Kidney (tissue), 14 donors: ENCODE results near the gene ZNF606. TPM values are rescaled to one million over a fixed set of nuclear protein-coding genes. Genes with fewer than 3 reads are reported as not detected.

ENCODE experiments used
- DNase-seq, 5 donors: peaks; one replicate each; pipeline ENCODE4 v3.0.0-alpha.2; 2013 to 2020
- FAIRE-seq: peaks from 2 replicates; lab custom pipeline; 2012; peaks lifted over from hg19 to GRCh38; lab: Jason Lieb, UNC
- H3K27ac ChIP-seq, 2 donors: one replicate each; pipeline ENCODE4 v1.7.0; 2013; ENCODE audit warnings: low read depth in 2 of 2, low read length in 2 of 2, inconsistent platforms in 1 of 2
- H3K27me3 ChIP-seq: one replicate; pipeline ENCODE4 v1.7.1; 2013; ENCODE audit warnings: low read length, inconsistent platforms; ENCODE audit not compliant: control insufficient read depth, insufficient read depth
- H3K36me3 ChIP-seq, 3 donors: one replicate each; pipeline versions ENCODE4 v1.7.0 to v1.7.1; 2013; ENCODE audit warnings: low read length in 3 of 3, control low read depth in 1 of 3, inconsistent platforms in 1 of 3; ENCODE audit not compliant: insufficient read depth in 3 of 3, control insufficient read depth in 2 of 3
- H3K4me1 ChIP-seq, 3 donors: one replicate each; pipeline versions ENCODE4 v1.7.0 to v1.7.1; 2013; ENCODE audit warnings: low read length in 3 of 3, inconsistent platforms in 1 of 3, low read depth in 1 of 3; ENCODE audit not compliant: control insufficient read depth in 2 of 3, insufficient read depth in 2 of 3
- H3K4me3 ChIP-seq, 3 donors: one replicate each; pipeline versions ENCODE4 v1.7.0 to v1.8.1; 2013; ENCODE audit warnings: low read length in 3 of 3, control low read depth in 1 of 3, inconsistent platforms in 1 of 3
- H3K9ac ChIP-seq, 3 donors: one replicate each; pipeline versions ENCODE4 v1.7.0 to v1.7.1; 2013; ENCODE audit warnings: low read length in 3 of 3, control low read depth in 1 of 3, inconsistent platforms in 1 of 3
- H3K9me3 ChIP-seq, 3 donors: one replicate each; pipeline versions ENCODE4 v1.7.0 to v1.7.1; 2013; ENCODE audit warnings: low read length in 3 of 3, control low read depth in 1 of 3, inconsistent platforms in 1 of 3; ENCODE audit not compliant: control insufficient read depth in 2 of 3, insufficient read depth in 1 of 3
- intact Hi-C: fragments of 100-400 bp; cut with DNase I; formaldehyde crosslinking; loops from one replicate; pipeline ENCODE4 v1.11.1; 2022
- polyA plus RNA-seq: library from polyadenylated mRNA; stranded (reverse); fragments of 350-450 nt; fragmentation: Illumina TruSeq; extraction: RNeasy Lipid Tissue Mini Kit (QIAGEN cat#74804); gene quantifications from one replicate; pipeline ENCODE4 v1.2.3, GENCODE V29; 2014; ENCODE audit warnings: low read depth, low replicate concordance; ENCODE audit not compliant: insufficient read depth
- total RNA-seq: library from RNA; stranded (reverse); fragmentation: NEBNext Ultra II Directional; extraction: Animal tissue kit (Norgen Biotek cat#: 25700); gene quantifications from one replicate; pipeline ENCODE4 v1.2.1, GENCODE V29; 2021
- TF ChIP-seq, protein P1 (sequence below): IDR thresholded peaks from 3 replicates; pipeline ENCODE4 v1.5.1; 2012; ENCODE audit warnings: mild to moderate bottlenecking, moderate library complexity, borderline replicate concordance; ENCODE audit not compliant: insufficient read depth; ENCODE audit errors: extremely low read depth
- donor health status: control.
- donor health status: control.
- donor health status: control.
- donor health status: control.
- donor health status: control.
- donor health status: DM: yes; HTN: yes; CAD: no.
- donor health status: Normal renal cell carcinoma (clear cell type).

ZNF606 gene
- total and polyA plus RNA-seq, 2 donors from 2014 or later, result 7.2 to 23.0 TPM

DNA sequence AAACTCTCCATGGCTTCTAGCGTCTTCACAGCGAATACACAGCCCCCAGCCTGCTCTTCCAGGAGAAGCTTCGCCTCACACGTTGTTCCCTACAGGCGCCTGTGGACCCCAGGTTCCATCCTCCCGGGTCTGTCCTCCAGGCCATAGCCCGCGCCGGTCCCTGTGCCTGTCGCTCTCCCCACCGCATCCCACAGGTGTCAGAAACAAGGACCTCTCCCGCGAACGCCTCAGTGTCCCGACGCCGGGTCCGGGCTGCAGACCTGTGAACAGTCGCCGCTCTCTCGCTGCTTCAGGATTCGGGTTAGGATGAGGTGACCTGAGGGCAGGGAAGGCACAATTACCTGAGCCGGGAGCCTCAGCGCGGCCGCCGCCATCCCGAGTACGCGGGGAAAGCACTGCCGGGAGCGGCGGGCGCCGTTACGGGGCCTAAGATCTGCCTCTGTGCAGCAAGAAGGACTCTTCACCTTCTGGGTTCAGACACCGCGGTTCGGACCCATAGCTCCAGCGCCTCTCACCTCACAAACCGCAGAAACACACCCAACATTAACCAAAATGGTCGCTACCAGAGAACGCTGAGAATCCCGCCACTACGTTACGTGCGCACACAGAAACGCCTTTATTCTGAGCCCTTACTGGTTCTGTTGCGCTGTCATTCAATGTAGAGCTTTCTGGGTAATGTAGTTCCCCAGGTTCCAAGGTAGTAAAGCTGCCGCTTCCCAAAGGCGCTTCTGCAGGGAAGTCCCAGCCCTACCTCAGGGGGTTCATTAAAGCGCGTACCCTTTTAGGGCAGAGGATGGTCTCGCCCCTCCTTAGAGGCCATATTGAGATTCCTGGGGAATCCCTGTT, 67.6 kb downstream of the ZNF606 start, which contains the start of gene ZNF418:
Gene ZNF418, minus strand, starts transcription at position 583 of the 846 bp plus-strand sequence. CDS start 1,580 bp downstream, outside the sequence.
- H3K27ac ChIP-seq, result peak within 1 kb of the TSS in 1 of 2 donors; percentile 37
- FAIRE-seq (no peak), DNase-seq (peak; percentile 73 to 96 (median 85))
- H3K27me3 ChIP-seq, result no peaks in the 10 kb centered on the region
- H3K4me1 ChIP-seq, result peaks cover 0 to 10% (median 0%) of the 10 kb centered on the region in 3 donors
- peaks cover 0 to 7% (median 0%) of the 10 kb centered on the region in 3 donors for H3K9me3 ChIP-seq
- TF ChIP-seq, protein P1, sequence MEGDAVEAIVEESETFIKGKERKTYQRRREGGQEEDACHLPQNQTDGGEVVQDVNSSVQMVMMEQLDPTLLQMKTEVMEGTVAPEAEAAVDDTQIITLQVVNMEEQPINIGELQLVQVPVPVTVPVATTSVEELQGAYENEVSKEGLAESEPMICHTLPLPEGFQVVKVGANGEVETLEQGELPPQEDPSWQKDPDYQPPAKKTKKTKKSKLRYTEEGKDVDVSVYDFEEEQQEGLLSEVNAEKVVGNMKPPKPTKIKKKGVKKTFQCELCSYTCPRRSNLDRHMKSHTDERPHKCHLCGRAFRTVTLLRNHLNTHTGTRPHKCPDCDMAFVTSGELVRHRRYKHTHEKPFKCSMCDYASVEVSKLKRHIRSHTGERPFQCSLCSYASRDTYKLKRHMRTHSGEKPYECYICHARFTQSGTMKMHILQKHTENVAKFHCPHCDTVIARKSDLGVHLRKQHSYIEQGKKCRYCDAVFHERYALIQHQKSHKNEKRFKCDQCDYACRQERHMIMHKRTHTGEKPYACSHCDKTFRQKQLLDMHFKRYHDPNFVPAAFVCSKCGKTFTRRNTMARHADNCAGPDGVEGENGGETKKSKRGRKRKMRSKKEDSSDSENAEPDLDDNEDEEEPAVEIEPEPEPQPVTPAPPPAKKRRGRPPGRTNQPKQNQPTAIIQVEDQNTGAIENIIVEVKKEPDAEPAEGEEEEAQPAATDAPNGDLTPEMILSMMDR, result no peak
- intact Hi-C loops, result no loop called here
- peak within 1 kb of the TSS in 2 of 3 donors; percentile 46 to 92 for H3K9ac ChIP-seq
- H3K36me3 ChIP-seq, result peaks cover under 1 to 12% (median 4%) of the 10 kb centered on the region in 3 donors
- H3K4me3 ChIP-seq, result peak within 1 kb of the TSS; percentile 71 to 87 (median 72)

GRCh38 chr19:57927587-57927986, 75.0 kb downstream of the ZNF606 start:
- Histone ChIP-seq H3K4me3 (no peak overlapping the region), H3K9me3 (peaks cover 7 to 23% (median 13%) of the 10 kb centered on the region in 3 donors), H3K27me3 (no peaks in the 10 kb centered on the region), H3K27ac (no peak overlapping the region), H3K9ac (no peak overlapping the region), H3K4me1 (no peaks in the 10 kb centered on the region), H3K36me3 (peaks cover 21 to 33% (median 25%) of the 10 kb centered on the region in 3 donors)
- intact Hi-C loops, result no loop called here
- TF ChIP-seq, protein P1, result no peak
- FAIRE-seq (no peak), DNase-seq (no peak)

Other genes starting within 250 kb of the ZNF606 start
- 18.7 TPM for gene ZNF586, start 233.1 kb downstream of the ZNF606 start, total RNA-seq
- 6.3 TPM for gene ZNF586, start 233.1 kb downstream of the ZNF606 start, polyA plus RNA-seq
- 13.8 TPM for gene ZNF552, start 187.9 kb downstream of the ZNF606 start, total RNA-seq
- gene ZNF552, start 187.9 kb downstream of the ZNF606 start, polyA plus RNA-seq, result 10.7 TPM
- gene ZNF587B, start 172.5 kb downstream of the ZNF606 start, total RNA-seq, result 23.6 TPM
- 5.1 TPM for gene ZNF587B, start 172.5 kb downstream of the ZNF606 start, polyA plus RNA-seq
- gene ZNF587, start 153.0 kb downstream of the ZNF606 start, total RNA-seq, result 37.3 TPM
- gene ZNF587, start 153.0 kb downstream of the ZNF606 start, polyA plus RNA-seq, result 3.7 TPM
- gene ZNF814, start 113.8 kb downstream of the ZNF606 start, total RNA-seq, result 27.7 TPM
- gene ZNF814, start 113.8 kb downstream of the ZNF606 start, polyA plus RNA-seq, result 26.7 TPM
- gene ZNF417, start 86.2 kb downstream of the ZNF606 start, total RNA-seq, result 24.5 TPM
- 3.0 TPM for gene ZNF417, start 86.2 kb downstream of the ZNF606 start, polyA plus RNA-seq
- 17.6 TPM for gene ZNF418, start 67.4 kb downstream of the ZNF606 start, total RNA-seq
- 8.2 TPM for gene ZNF418, start 67.4 kb downstream of the ZNF606 start, polyA plus RNA-seq
- gene ZNF256, start 55.1 kb downstream of the ZNF606 start, total RNA-seq, result 9.3 TPM
- 3.7 TPM for gene ZNF256, start 55.1 kb downstream of the ZNF606 start, polyA plus RNA-seq
- 0.85 TPM for gene C19orf18, start 28.3 kb downstream of the ZNF606 start, total RNA-seq
- gene C19orf18, start 28.3 kb downstream of the ZNF606 start, polyA plus RNA-seq, result 1.7 TPM
- 0.98 TPM for gene ZSCAN1, start 31.2 kb upstream of the ZNF606 start, total RNA-seq
- 2.8 TPM for gene ZSCAN1, start 31.2 kb upstream of the ZNF606 start, polyA plus RNA-seq
- 9.7 TPM for gene ZNF135, start 56.5 kb upstream of the ZNF606 start, total RNA-seq
- 5.6 TPM for gene ZNF135, start 56.5 kb upstream of the ZNF606 start, polyA plus RNA-seq
- 103 TPM for gene ZSCAN18, start 95.4 kb upstream of the ZNF606 start, total RNA-seq
- gene ZSCAN18, start 95.4 kb upstream of the ZNF606 start, polyA plus RNA-seq, result 73.2 TPM
- 12.5 TPM for gene ZNF329, start 148.0 kb upstream of the ZNF606 start, total RNA-seq
- 8.4 TPM for gene ZNF329, start 148.0 kb upstream of the ZNF606 start, polyA plus RNA-seq
- gene ZNF274, start 180.2 kb upstream of the ZNF606 start, total RNA-seq, result 42.4 TPM
- gene ZNF274, start 180.2 kb upstream of the ZNF606 start, polyA plus RNA-seq, result 10.9 TPM
- gene ZNF544, start 226.1 kb upstream of the ZNF606 start, total RNA-seq, result 39.3 TPM
- gene ZNF544, start 226.1 kb upstream of the ZNF606 start, polyA plus RNA-seq, result 19.4 TPM